ENCODE data around the gene ESR1.

ESR1 gene

GRCh38 chr6:152099446-152100182 lies 292.1 kb downstream of the ESR1 start:
- TF ChIP-seq CTCF (conservative IDR thresholded peaks at IDR 0.05), result no peak
- no peak overlapping the region for H3K27ac ChIP-seq

DNA sequence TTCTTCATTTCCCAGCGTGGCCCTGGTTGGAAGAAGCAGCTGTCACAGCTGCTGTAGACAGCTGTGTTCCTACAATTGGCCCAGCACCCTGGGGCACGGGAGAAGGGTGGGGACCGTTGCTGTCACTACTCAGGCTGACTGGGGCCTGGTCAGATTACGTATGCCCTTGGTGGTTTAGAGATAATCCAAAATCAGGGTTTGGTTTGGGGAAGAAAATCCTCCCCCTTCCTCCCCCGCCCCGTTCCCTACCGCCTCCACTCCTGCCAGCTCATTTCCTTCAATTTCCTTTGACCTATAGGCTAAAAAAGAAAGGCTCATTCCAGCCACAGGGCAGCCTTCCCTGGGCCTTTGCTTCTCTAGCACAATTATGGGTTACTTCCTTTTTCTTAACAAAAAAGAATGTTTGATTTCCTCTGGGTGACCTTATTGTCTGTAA lies 292.7 kb downstream of the ESR1 start:
- H3K27ac ChIP-seq, result no peak overlapping the region

GRCh38 chr6:152107973-152108372 lies 300.5 kb downstream of the ESR1 start:
- no peak overlapping the region for H3K27ac ChIP-seq
- no peak for TF ChIP-seq CTCF (conservative IDR thresholded peaks at IDR 0.05)

More for the DNA sequence above, 292.7 kb downstream of the ESR1 start:
- TF ChIP-seq CTCF (conservative IDR thresholded peaks at IDR 0.05), result no peak

DNA sequence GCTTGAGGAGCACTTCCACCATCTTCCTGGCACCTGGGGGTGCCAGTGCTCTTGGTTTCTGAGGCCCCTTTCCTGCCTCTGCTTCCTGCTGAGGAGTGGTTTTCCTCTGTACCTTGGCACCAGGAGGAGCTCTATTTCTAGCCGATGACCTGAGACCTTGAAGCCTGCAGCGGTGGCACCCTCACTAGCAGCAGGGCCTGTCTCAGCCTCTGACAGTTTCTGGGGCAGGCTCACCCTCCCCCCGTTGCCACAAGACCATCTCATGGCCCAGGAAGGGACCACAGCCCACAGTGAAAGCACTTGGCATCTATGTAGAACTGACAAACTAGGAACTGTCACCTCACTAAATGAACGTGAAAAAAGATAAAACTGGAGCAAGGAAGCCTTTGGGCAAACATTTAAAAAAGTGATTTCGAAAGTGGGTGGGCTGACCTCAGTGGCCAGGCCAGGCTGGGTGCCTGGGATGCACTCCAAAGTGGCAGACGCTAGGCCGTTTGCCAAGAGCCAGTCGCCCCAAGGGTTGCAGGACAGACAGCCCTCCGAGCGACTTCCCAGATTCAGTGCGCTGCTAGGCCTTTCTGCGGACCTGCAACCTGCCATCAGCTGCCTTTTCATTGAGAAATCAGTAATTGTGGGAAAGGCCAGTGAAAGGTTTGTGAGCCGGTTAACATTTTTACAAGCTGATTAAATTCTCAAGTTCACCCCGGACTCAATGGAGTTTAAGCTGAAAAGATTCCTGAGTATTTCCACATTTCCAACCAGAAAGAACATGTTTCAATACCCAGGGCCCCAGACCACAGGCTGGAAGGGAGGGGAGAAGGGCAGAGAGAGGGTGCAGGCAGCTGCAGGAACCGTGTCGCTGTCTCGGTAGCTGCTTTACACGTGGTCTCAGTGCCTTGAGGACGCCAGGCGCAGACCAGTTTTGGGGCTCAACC lies 303.7 kb downstream of the ESR1 start:
- H3K27ac ChIP-seq, result no peak overlapping the region
- no peak for TF ChIP-seq CTCF (conservative IDR thresholded peaks at IDR 0.05)

GRCh38 chr6:152112491-152113261 lies 305.2 kb downstream of the ESR1 start:
- TF ChIP-seq CTCF (conservative IDR thresholded peaks at IDR 0.05), result no peak
- no peak overlapping the region for H3K27ac ChIP-seq

- TF ChIP-seq CTCF (conservative IDR thresholded peaks at IDR 0.05), result no peak
- H3K27ac ChIP-seq, result no peak overlapping the region
Measured at GRCh38 chr6:152117156-152118133, 310.0 kb downstream of the ESR1 start.

All from VCaP (cell line).